CD4-positive, alpha-beta T cell treated with Interferon alpha-2 for 1 hour (primary cell): ENCODE results near the gene DNASE2B.
A peak's percentile ranks its signal among the peaks of the same experiment; 100 is the strongest.

Source experiments
- DNase-seq, 2 donors: peaks; one replicate each; pipeline ENCODE4 v3.0.0-alpha.2; 2020 to 2022

DNASE2B gene

GRCh38 chr1:84398175-84399155 lies at the start of gene DNASE2B:
TSS of gene DNASE2B (plus strand) at chr1:84398484. CDS start at chr1:84398565, 81 bp downstream.
- DNase-seq, result no peak

GRCh38 chr1:84348759-84349158 lies 49.5 kb upstream of the DNASE2B start:
- DNase-seq, result no peak

- no peak for DNase-seq
Measured at GRCh38 chr1:84350104-84350503, 48.2 kb upstream of the DNASE2B start.

GRCh38 chr1:84350550-84350949 lies 47.7 kb upstream of the DNASE2B start:
- no peak for DNase-seq

- DNase-seq, result no peak
Measured at GRCh38 chr1:84352298-84353106, 45.8 kb upstream of the DNASE2B start.

- DNase-seq, result no peak
Measured at GRCh38 chr1:84353695-84354094, 44.6 kb upstream of the DNASE2B start.

- DNase-seq, result no peak
Measured at GRCh38 chr1:84355556-84355955, 42.7 kb upstream of the DNASE2B start.

GRCh38 chr1:84356881-84357280 lies 41.4 kb upstream of the DNASE2B start:
- no peak for DNase-seq

GRCh38 chr1:84358695-84359094 lies 39.6 kb upstream of the DNASE2B start:
- no peak for DNase-seq

GRCh38 chr1:84360316-84360715 lies 38.0 kb upstream of the DNASE2B start:
- DNase-seq, result no peak

GRCh38 chr1:84361796-84362195 lies 36.5 kb upstream of the DNASE2B start:
- DNase-seq, result no peak

- no peak for DNase-seq
Measured at GRCh38 chr1:84363019-84363418, 35.3 kb upstream of the DNASE2B start.

GRCh38 chr1:84363622-84364021 lies 34.7 kb upstream of the DNASE2B start:
- no peak for DNase-seq

GRCh38 chr1:84365225-84366221 lies 32.8 kb upstream of the DNASE2B start:
- peak in 1 of 2 donors; percentile 4 for DNase-seq

- no peak for DNase-seq
Measured at GRCh38 chr1:84366786-84367185, 31.5 kb upstream of the DNASE2B start.

- no peak for DNase-seq
Measured at GRCh38 chr1:84367219-84367618, 31.1 kb upstream of the DNASE2B start.

- DNase-seq, result no peak
Measured at GRCh38 chr1:84368441-84368840, 29.8 kb upstream of the DNASE2B start.

- no peak for DNase-seq
Measured at GRCh38 chr1:84370266-84370665, 28.0 kb upstream of the DNASE2B start.

GRCh38 chr1:84370831-84371394 lies 27.4 kb upstream of the DNASE2B start:
- DNase-seq, result no peak

GRCh38 chr1:84373436-84374141 lies 24.7 kb upstream of the DNASE2B start:
- no peak for DNase-seq

GRCh38 chr1:84374991-84375696 lies 23.1 kb upstream of the DNASE2B start:
- no peak for DNase-seq
